COLO668 (cell line): Measurements from ENCODE around the gene ARHGEF5.

Experiments
- DNase-seq: peaks from one replicate; lab custom pipeline; 2025; ENCODE audit not compliant: unreplicated experiment; lab: John Stamatoyannopoulos, UW

Gene ARHGEF5

GRCh38 chr7:144379776-144380384, 24.7 kb downstream of the ARHGEF5 start:
- DNase-seq: no peak

GRCh38 chr7:144384071-144384470, 28.9 kb downstream of the ARHGEF5 start:
- no peak for DNase-seq

- no peak for DNase-seq
Measured at GRCh38 chr7:144384555-144385245, 29.5 kb downstream of the ARHGEF5 start.

GRCh38 chr7:144386741-144387140, 31.5 kb downstream of the ARHGEF5 start:
- DNase-seq: no peak

GRCh38 chr7:144388950-144389349, 33.7 kb downstream of the ARHGEF5 start:
- DNase-seq: no peak

- DNase-seq: no peak
Measured at GRCh38 chr7:144390481-144390880, 35.3 kb downstream of the ARHGEF5 start.

GRCh38 chr7:144391014-144391413, 35.8 kb downstream of the ARHGEF5 start:
- no peak for DNase-seq

- no peak for DNase-seq
Measured at GRCh38 chr7:144391823-144392255, 36.6 kb downstream of the ARHGEF5 start.

- DNase-seq: no peak
Measured at GRCh38 chr7:144397086-144397485, 41.9 kb downstream of the ARHGEF5 start.

- no peak for DNase-seq
Measured at GRCh38 chr7:144398291-144398690, 43.1 kb downstream of the ARHGEF5 start.

GRCh38 chr7:144398911-144399310, 43.7 kb downstream of the ARHGEF5 start:
- no peak for DNase-seq

- no peak for DNase-seq
Measured at GRCh38 chr7:144399946-144400345, 44.7 kb downstream of the ARHGEF5 start.

GRCh38 chr7:144401490-144401889, 46.3 kb downstream of the ARHGEF5 start:
- DNase-seq: no peak

- no peak for DNase-seq
Measured at GRCh38 chr7:144403102-144403501, 47.9 kb downstream of the ARHGEF5 start.

GRCh38 chr7:144403649-144404061, 48.5 kb downstream of the ARHGEF5 start, which contains the start of gene NOBOX:
Gene NOBOX (minus strand): TSS chr7:144403693.
- no peak for DNase-seq

GRCh38 chr7:144404946-144405345, 49.7 kb downstream of the ARHGEF5 start:
- DNase-seq: no peak

- no peak for DNase-seq
Measured at GRCh38 chr7:144407266-144407931, 52.2 kb downstream of the ARHGEF5 start.

- no peak for DNase-seq
Measured at GRCh38 chr7:144408121-144408520, 52.9 kb downstream of the ARHGEF5 start.

- no peak for DNase-seq
Measured at GRCh38 chr7:144410441-144410840, 55.2 kb downstream of the ARHGEF5 start.

GRCh38 chr7:144414815-144415214, 59.6 kb downstream of the ARHGEF5 start:
- DNase-seq: no peak

GRCh38 chr7:144415858-144416257, 60.7 kb downstream of the ARHGEF5 start:
- DNase-seq: no peak

GRCh38 chr7:144416341-144416740, 61.1 kb downstream of the ARHGEF5 start:
- no peak for DNase-seq
